ENCODE measurements around the gene THTPA.

The THTPA gene

GRCh38 chr14:23566112-23566777 lies 10.2 kb downstream of the THTPA start:
- Histone ChIP-seq H3K4me3 (ENCODE audit: low read length) (peak overlapping the region; percentile 85), H3K4me1 (ENCODE audit: control insufficient read depth, low read depth, low read length) (peaks cover 15% of the 10 kb centered on the region), H3K9me3 (ENCODE audit: control insufficient read depth, low read depth, low read length) (no peaks in the 10 kb centered on the region), H3K36me3 (ENCODE audit: control insufficient read depth, low read depth, low read length) (peaks cover 7% of the 10 kb centered on the region), H3K9ac (ENCODE audit: low read length) (no peak overlapping the region), H3K27ac (ENCODE audit: low read length) (no peak overlapping the region), H3K27me3 (ENCODE audit: control insufficient read depth, insufficient read depth, low read length) (no peaks in the 10 kb centered on the region)

- H3K27ac ChIP-seq (ENCODE audit: low read length): no peak overlapping the region
- H3K4me1 ChIP-seq (ENCODE audit: control insufficient read depth, low read depth, low read length): peaks cover 15% of the 10 kb centered on the region
- peak overlapping the region; percentile 85 for H3K4me3 ChIP-seq (ENCODE audit: low read length)
- peak overlapping the region; percentile 69 for H3K9ac ChIP-seq (ENCODE audit: low read length)
- H3K9me3 ChIP-seq (ENCODE audit: control insufficient read depth, low read depth, low read length): no peaks in the 10 kb centered on the region
- peaks cover 8% of the 10 kb centered on the region for H3K36me3 ChIP-seq (ENCODE audit: control insufficient read depth, low read depth, low read length)
- no peaks in the 10 kb centered on the region for H3K27me3 ChIP-seq (ENCODE audit: control insufficient read depth, insufficient read depth, low read length)
Measured at GRCh38 chr14:23566778-23567185, 10.7 kb downstream of the THTPA start.

GRCh38 chr14:23567186-23568020 lies 11.3 kb downstream of the THTPA start, which contains the start of gene AP1G2:
TSS of gene AP1G2 (minus strand) at chr14:23567791. CDS start at chr14:23567314, 477 bp downstream.
- Histone ChIP-seq H3K4me1 (ENCODE audit: control insufficient read depth, low read depth, low read length) (peaks cover 15% of the 10 kb centered on the region), H3K4me3 (ENCODE audit: low read length) (peak within 1 kb of the TSS; percentile 85), H3K27me3 (ENCODE audit: control insufficient read depth, insufficient read depth, low read length) (no peaks in the 10 kb centered on the region), H3K9ac (ENCODE audit: low read length) (peak within 1 kb of the TSS; percentile 69), H3K9me3 (ENCODE audit: control insufficient read depth, low read depth, low read length) (no peaks in the 10 kb centered on the region), H3K27ac (ENCODE audit: low read length) (no peak within 1 kb of the TSS), H3K36me3 (ENCODE audit: control insufficient read depth, low read depth, low read length) (peaks cover 4% of the 10 kb centered on the region)

- Histone ChIP-seq H3K4me3 (ENCODE audit: low read length) (peak overlapping the region; percentile 85), H3K27ac (ENCODE audit: low read length) (no peak overlapping the region), H3K9ac (ENCODE audit: low read length) (no peak overlapping the region), H3K4me1 (ENCODE audit: control insufficient read depth, low read depth, low read length) (peaks cover 15% of the 10 kb centered on the region), H3K36me3 (ENCODE audit: control insufficient read depth, low read depth, low read length) (peaks cover 4% of the 10 kb centered on the region), H3K9me3 (ENCODE audit: control insufficient read depth, low read depth, low read length) (no peaks in the 10 kb centered on the region), H3K27me3 (ENCODE audit: control insufficient read depth, insufficient read depth, low read length) (no peaks in the 10 kb centered on the region)
Measured at GRCh38 chr14:23568021-23568599, 12.0 kb downstream of the THTPA start.

- Histone ChIP-seq H3K27ac (ENCODE audit: low read length) (no peak overlapping the region), H3K4me1 (ENCODE audit: control insufficient read depth, low read depth, low read length) (peaks cover 15% of the 10 kb centered on the region), H3K27me3 (ENCODE audit: control insufficient read depth, insufficient read depth, low read length) (no peaks in the 10 kb centered on the region), H3K9me3 (ENCODE audit: control insufficient read depth, low read depth, low read length) (no peaks in the 10 kb centered on the region), H3K4me3 (ENCODE audit: low read length) (no peak overlapping the region), H3K9ac (ENCODE audit: low read length) (no peak overlapping the region), H3K36me3 (ENCODE audit: control insufficient read depth, low read depth, low read length) (peaks cover 4% of the 10 kb centered on the region)
Measured at GRCh38 chr14:23568600-23569331, 12.7 kb downstream of the THTPA start.

- Histone ChIP-seq H3K4me1 (ENCODE audit: control insufficient read depth, low read depth, low read length) (peaks cover 15% of the 10 kb centered on the region), H3K36me3 (ENCODE audit: control insufficient read depth, low read depth, low read length) (peaks cover 4% of the 10 kb centered on the region), H3K9ac (ENCODE audit: low read length) (no peak overlapping the region), H3K9me3 (ENCODE audit: control insufficient read depth, low read depth, low read length) (no peaks in the 10 kb centered on the region), H3K27ac (ENCODE audit: low read length) (no peak overlapping the region), H3K4me3 (ENCODE audit: low read length) (no peak overlapping the region), H3K27me3 (ENCODE audit: control insufficient read depth, insufficient read depth, low read length) (no peaks in the 10 kb centered on the region)
Measured at GRCh38 chr14:23569443-23570151, 13.5 kb downstream of the THTPA start.

GRCh38 chr14:23570806-23571483 lies 14.9 kb downstream of the THTPA start:
- no peak overlapping the region for H3K27ac ChIP-seq (ENCODE audit: low read length)
- H3K9me3 ChIP-seq (ENCODE audit: control insufficient read depth, low read depth, low read length): no peaks in the 10 kb centered on the region
- H3K4me1 ChIP-seq (ENCODE audit: control insufficient read depth, low read depth, low read length): peaks cover 15% of the 10 kb centered on the region
- no peak overlapping the region for H3K4me3 ChIP-seq (ENCODE audit: low read length)
- H3K27me3 ChIP-seq (ENCODE audit: control insufficient read depth, insufficient read depth, low read length): no peaks in the 10 kb centered on the region
- no peak overlapping the region for H3K9ac ChIP-seq (ENCODE audit: low read length)
- peaks cover 8% of the 10 kb centered on the region for H3K36me3 ChIP-seq (ENCODE audit: control insufficient read depth, low read depth, low read length)

- H3K36me3 ChIP-seq (ENCODE audit: control insufficient read depth, low read depth, low read length): peaks cover 8% of the 10 kb centered on the region
- H3K9ac ChIP-seq (ENCODE audit: low read length): no peak overlapping the region
- H3K27me3 ChIP-seq (ENCODE audit: control insufficient read depth, insufficient read depth, low read length): peaks cover 7% of the 10 kb centered on the region
- no peak overlapping the region for H3K27ac ChIP-seq (ENCODE audit: low read length)
- no peak overlapping the region for H3K4me3 ChIP-seq (ENCODE audit: low read length)
- H3K9me3 ChIP-seq (ENCODE audit: control insufficient read depth, low read depth, low read length): no peaks in the 10 kb centered on the region
- peaks cover 15% of the 10 kb centered on the region for H3K4me1 ChIP-seq (ENCODE audit: control insufficient read depth, low read depth, low read length)
Measured at GRCh38 chr14:23571701-23572523, 15.8 kb downstream of the THTPA start.

- Histone ChIP-seq H3K4me3 (ENCODE audit: low read length) (no peak overlapping the region), H3K4me1 (ENCODE audit: control insufficient read depth, low read depth, low read length) (peaks cover 15% of the 10 kb centered on the region), H3K27me3 (ENCODE audit: control insufficient read depth, insufficient read depth, low read length) (peaks cover 11% of the 10 kb centered on the region), H3K9ac (ENCODE audit: low read length) (no peak overlapping the region), H3K27ac (ENCODE audit: low read length) (no peak overlapping the region), H3K36me3 (ENCODE audit: control insufficient read depth, low read depth, low read length) (peaks cover 8% of the 10 kb centered on the region), H3K9me3 (ENCODE audit: control insufficient read depth, low read depth, low read length) (no peaks in the 10 kb centered on the region)
Measured at GRCh38 chr14:23572524-23572828, 16.4 kb downstream of the THTPA start.

GRCh38 chr14:23572836-23573235 lies 16.8 kb downstream of the THTPA start:
- no peak overlapping the region for H3K27ac ChIP-seq (ENCODE audit: low read length)
- no peak overlapping the region for H3K9ac ChIP-seq (ENCODE audit: low read length)
- H3K4me1 ChIP-seq (ENCODE audit: control insufficient read depth, low read depth, low read length): peaks cover 14% of the 10 kb centered on the region
- peaks cover 11% of the 10 kb centered on the region for H3K27me3 ChIP-seq (ENCODE audit: control insufficient read depth, insufficient read depth, low read length)
- H3K36me3 ChIP-seq (ENCODE audit: control insufficient read depth, low read depth, low read length): peaks cover 8% of the 10 kb centered on the region
- H3K9me3 ChIP-seq (ENCODE audit: control insufficient read depth, low read depth, low read length): no peaks in the 10 kb centered on the region
- H3K4me3 ChIP-seq (ENCODE audit: low read length): no peak overlapping the region
